HG03460 (cell line): ENCODE measurements around the gene ARL16.
"Not testable (repeated sequence)": the region's sequence is repeated elsewhere in the genome, so short reads cannot be mapped to it uniquely, and the experiment has no call there.

Experiments
- ATAC-seq: cut with Tn5 transposase; IDR thresholded peaks from one replicate; pipeline ENCODE4 v1.9.1; 2021; ENCODE audit not compliant: unreplicated experiment

Gene ARL16

GRCh38 chr17:81696218-81696941, 12.8 kb upstream of the ARL16 start:
- no peak for ATAC-seq

- ATAC-seq = no peak
Observed at GRCh38 chr17:81695801-81696200, 12.2 kb upstream of the ARL16 start.

GRCh38 chr17:81695211-81695610, 11.6 kb upstream of the ARL16 start:
- no peak for ATAC-seq

- ATAC-seq = no peak
Observed at GRCh38 chr17:81694810-81695209, 11.2 kb upstream of the ARL16 start.

GRCh38 chr17:81693509-81694210, 10.1 kb upstream of the ARL16 start:
- no peak for ATAC-seq

- no peak for ATAC-seq
Observed at GRCh38 chr17:81691608-81692007, 8.0 kb upstream of the ARL16 start.

GRCh38 chr17:81691196-81691595, 7.6 kb upstream of the ARL16 start:
- ATAC-seq = no peak

GRCh38 chr17:81690549-81690948, 7.0 kb upstream of the ARL16 start:
- ATAC-seq = no peak

- no peak for ATAC-seq
Observed at GRCh38 chr17:81690066-81690465, 6.5 kb upstream of the ARL16 start.

GRCh38 chr17:81688616-81689015, 5.0 kb upstream of the ARL16 start:
- no peak for ATAC-seq

GRCh38 chr17:81687770-81688541, 4.4 kb upstream of the ARL16 start:
- no peak for ATAC-seq

- ATAC-seq = no peak
Observed at GRCh38 chr17:81686614-81687013, 3.0 kb upstream of the ARL16 start.

GRCh38 chr17:81685108-81685507, 1.5 kb upstream of the ARL16 start:
- no peak for ATAC-seq

GRCh38 chr17:81684442-81684911, 880 bp upstream of the ARL16 start:
- no peak for ATAC-seq

GRCh38 chr17:81683208-81683583, 401 bp downstream of the ARL16 start:
- ATAC-seq = peak; percentile 11

- ATAC-seq = no peak
Observed at GRCh38 chr17:81682565-81683207, 911 bp downstream of the ARL16 start.

GRCh38 chr17:81681672-81682071, 1.9 kb downstream of the ARL16 start:
- ATAC-seq = no peak

- ATAC-seq = no peak
Observed at GRCh38 chr17:81680150-81680549, 3.4 kb downstream of the ARL16 start.

GRCh38 chr17:81676906-81677305, 6.7 kb downstream of the ARL16 start:
- ATAC-seq = no peak

GRCh38 chr17:81675515-81676221, 7.9 kb downstream of the ARL16 start:
- ATAC-seq = not testable (repeated sequence)
